Uterus (tissue), 4 donors: ENCODE data around the gene SCYGR8. TPM values are rescaled to one million over a fixed set of nuclear protein-coding genes. Genes with fewer than 3 reads are reported as not detected.

Experiments
- DNase-seq, 2 donors: peaks; one replicate each; pipeline ENCODE4 v3.0.0-alpha.2; 2019 to 2020
- H3K27ac ChIP-seq, 2 donors: fragments of 200-600 bp; sonication (generic); 1 replicate in 1 of 2; 2 replicates in 1 of 2; pipeline ENCODE4 v1.5.1; 2016 to 2018
- H3K27me3 ChIP-seq, 2 donors: fragments of 200-600 bp; sonication (generic); one replicate each; pipeline ENCODE4 v1.5.1; 2018 to 2019; ENCODE audit warnings: control low read depth in 1 of 2
- H3K36me3 ChIP-seq, 2 donors: fragments of 200-600 bp; sonication (generic); one replicate each; pipeline ENCODE4 v1.5.1; 2019; ENCODE audit warnings: control low read depth in 1 of 2
- H3K4me1 ChIP-seq, 2 donors: fragments of 200-600 bp; sonication (generic); one replicate each; pipeline ENCODE4 v1.5.1; 2018 to 2019; ENCODE audit warnings: control low read depth in 1 of 2
- H3K4me3 ChIP-seq, 2 donors: fragments of 200-600 bp; sonication (generic); 1 replicate in 1 of 2; 2 replicates in 1 of 2; pipeline ENCODE4 v1.5.1; 2018 to 2019; ENCODE audit warnings: mild to moderate bottlenecking in 1 of 2
- H3K9me3 ChIP-seq, 2 donors: fragments of 200-600 bp; sonication (generic); one replicate each; pipeline ENCODE4 v1.5.1; 2019; ENCODE audit warnings: control low read depth in 1 of 2
- CTCF ChIP-seq, 4 experiments: fragments of 200-600 bp in 2 of 4; fragments of 450-650 bp in 2 of 4; sonication (generic) in 2 of 4; IDR thresholded peaks; one replicate each; pipeline ENCODE4 v1.5.1; 2016 to 2019; ENCODE audit warnings: antibody characterized with exemption in 4 of 4, mild to moderate bottlenecking in 2 of 4, moderate library complexity in 1 of 4
- POLR2A ChIP-seq, 2 donors: fragments of 450-650 bp; IDR thresholded peaks; one replicate each; pipeline ENCODE4 v1.6.1; 2016; ENCODE audit warnings: antibody characterized with exemption in 2 of 2, mild to moderate bottlenecking in 1 of 2, moderate library complexity in 1 of 2
- intact Hi-C: fragments of 100-400 bp; cut with DNase I; formaldehyde crosslinking; loops from one replicate; pipeline ENCODE4 v1.15.1; 2023; ENCODE audit warnings: low total_unique reads
- small RNA-seq: library from RNA; depleted of rRNA; stranded (forward); fragments of <200 nt; gene quantifications from one replicate; pipeline ENCODE3, GENCODE V24; 2016
- total RNA-seq, 4 donors: library from RNA; depleted of rRNA in 3 of 4; stranded (reverse); fragments of >200 nt in 3 of 4; gene quantifications; one replicate each; pipeline versions ENCODE4 v1.1.0 to v1.2.4, GENCODE V29; 2014 to 2023
- donor health status: DM: yes; HTN: yes; CAD: no.

The SCYGR8 gene
- total RNA-seq, 4 donors from 2014 or later, result not detected

- intact Hi-C loops, result no loop called here
- Histone ChIP-seq H3K27ac (no peak overlapping the region), H3K36me3 (no peaks in the 10 kb centered on the region), H3K9me3 (no peaks in the 10 kb centered on the region), H3K27me3 (no peaks in the 10 kb centered on the region), H3K4me3 (no peak overlapping the region), H3K4me1 (no peaks in the 10 kb centered on the region)
- TF ChIP-seq CTCF (IDR thresholded peaks at IDR 0.05) (no peak), POLR2A (IDR thresholded peaks at IDR 0.05) (no peak)
- no peak for DNase-seq
These were observed 47.5 kb downstream of the SCYGR8 start for GRCh38 chr2:227793148-227793712.

Small RNA genes lying within 50 kb of the gene (small RNA-seq; reads per million reads assigned to genes)
- not detected for gene RNA5SP121
- not detected for gene SNRPGP8

Other genes with a start within 250 kb of the SCYGR8 start
- gene SCYGR2, start 147.0 kb upstream of the SCYGR8 start, total RNA-seq, result not detected
- not detected for gene SCYGR3, start 131.1 kb upstream of the SCYGR8 start, total RNA-seq
- gene SCYGR4, start 128.4 kb upstream of the SCYGR8 start, total RNA-seq, result not detected
- gene SCYGR5, start 79.1 kb upstream of the SCYGR8 start, total RNA-seq, result not detected
- gene SLC19A3, start 27.9 kb upstream of the SCYGR8 start, total RNA-seq, result 1 to 10 TPM in 2 of 4 donors, under 1 TPM in 2; 0.51 to 4.8 (median 1.5) TPM
- gene SCYGR6, start 21.1 kb upstream of the SCYGR8 start, total RNA-seq, result not detected
- gene SCYGR7, start 17.6 kb upstream of the SCYGR8 start, total RNA-seq, result not detected
- not detected for gene CCL20, start 67.9 kb downstream of the SCYGR8 start, total RNA-seq
- 1 to 10 TPM in 1 of 4 donors, under 1 TPM in 1, not detected in 2; 0.29 to 2.5 TPM for gene DAW1, start 125.7 kb downstream of the SCYGR8 start, total RNA-seq